Karpas-422 (cell line): ENCODE results near the gene SLC66A2. TPM values are rescaled to one million over a fixed set of nuclear protein-coding genes. Genes with fewer than 3 reads are reported as not detected.
A peak's percentile ranks its signal among the peaks of the same experiment; 100 is the strongest.

ENCODE experiments used
- DNase-seq: peaks from one replicate; pipeline ENCODE4 v3.0.0-alpha.2; 2015
- H2AFZ ChIP-seq: fragments of 200-600 bp; sonication (generic); 2 replicates; pipeline ENCODE4 v1.6.1; 2014; ENCODE audit warnings: antibody characterized with exemption, low read length, mixed read lengths
- H3K27ac ChIP-seq: fragments of 200-600 bp; sonication (generic); 2 replicates; pipeline ENCODE4 v1.5.1; 2014; ENCODE audit warnings: mild to moderate bottlenecking, low read length, moderate library complexity
- H3K27me3 ChIP-seq: fragments of 200-600 bp; sonication (generic); 2 replicates; pipeline ENCODE4 v1.6.1; 2014; ENCODE audit warnings: low read length, mixed read lengths
- H3K36me3 ChIP-seq: fragments of 200-600 bp; sonication (generic); 2 replicates; pipeline ENCODE4 v1.6.1; 2014; ENCODE audit warnings: low read length, mixed read lengths; ENCODE audit not compliant: insufficient read depth
- H3K4me1 ChIP-seq: fragments of 200-600 bp; sonication (generic); 2 replicates; pipeline ENCODE4 v1.6.1; 2014; ENCODE audit warnings: mild to moderate bottlenecking, low read length, mixed read lengths
- H3K4me2 ChIP-seq: fragments of 200-600 bp; sonication (generic); 2 replicates; pipeline ENCODE4 v1.6.1; 2014; ENCODE audit warnings: low read length, low read depth, mild to moderate bottlenecking; ENCODE audit not compliant: poor library complexity, severe bottlenecking
- H3K4me3 ChIP-seq: fragments of 200-600 bp; sonication (generic); 2 replicates; pipeline ENCODE4 v1.5.1; 2014; ENCODE audit warnings: mild to moderate bottlenecking, antibody characterized with exemption, low read length, mixed read lengths
- H3K79me2 ChIP-seq: fragments of 200-600 bp; sonication (generic); 2 replicates; pipeline ENCODE4 v1.6.1; 2014; ENCODE audit warnings: mild to moderate bottlenecking, low read length, mixed read lengths
- H3K9ac ChIP-seq: fragments of 200-600 bp; sonication (generic); 2 replicates; pipeline ENCODE4 v1.6.0; 2014; ENCODE audit warnings: low read length
- H3K9me2 ChIP-seq: fragments of 200-600 bp; sonication (generic), shearing (Covaris generic); replicated peaks from 2 replicates; pipeline ENCODE4 v1.6.0; 2014; ENCODE audit warnings: mild to moderate bottlenecking, low read length, moderate library complexity; ENCODE audit not compliant: insufficient read depth
- H3K9me3 ChIP-seq: fragments of 300-700, 200-600 bp; sonication (generic); 2 replicates; pipeline ENCODE4 v1.6.1; 2014; ENCODE audit warnings: low read length, mixed read lengths
- H4K20me1 ChIP-seq: fragments of 200-600 bp; sonication (generic); 2 replicates; pipeline ENCODE4 v1.6.1; 2014; ENCODE audit warnings: mild to moderate bottlenecking, antibody characterized with exemption, low read length, low read depth; ENCODE audit not compliant: insufficient read depth
- total RNA-seq: library from RNA; depleted of rRNA; stranded (reverse); fragments of >200 nt; shearing (Covaris generic); gene quantifications from 2 replicates; pipeline ENCODE4 v1.2.3, GENCODE V29; 2014; ENCODE audit warnings: low replicate concordance

The SLC66A2 gene
- total RNA-seq, 1 experiment from 2014 or later = 43.1 TPM

GRCh38 chr18:79862562-79862961 lies 88.9 kb downstream of the SLC66A2 start:
- H3K27me3 ChIP-seq = no peaks in the 10 kb centered on the region; the same call in 1 of the 2 replicates

GRCh38 chr18:79861687-79862086 lies 89.8 kb downstream of the SLC66A2 start:
- no peaks in the 10 kb centered on the region for H4K20me1 ChIP-seq

More at GRCh38 chr18:79862562-79862961, 88.9 kb downstream of the SLC66A2 start:
- no peaks in the 10 kb centered on the region for H3K4me1 ChIP-seq
- H3K9me3 ChIP-seq = peaks cover 22% of the 10 kb centered on the region
- H3K4me2 ChIP-seq = no peak overlapping the region
- DNase-seq = no peak
- H3K9me2 ChIP-seq = no peaks in the 10 kb centered on the region
- no peaks in the 10 kb centered on the region for H4K20me1 ChIP-seq
- H3K4me3 ChIP-seq = no peak overlapping the region
- no peak overlapping the region for H3K27ac ChIP-seq
- no peaks in the 10 kb centered on the region; the same call in 1 of the 2 replicates for H3K36me3 ChIP-seq
- no peaks in the 10 kb centered on the region for H3K79me2 ChIP-seq
- H2AFZ ChIP-seq = no peak overlapping the region
- no peak overlapping the region for H3K9ac ChIP-seq

GRCh38 chr18:79859314-79859713 lies 92.1 kb downstream of the SLC66A2 start:
- peaks cover 23% of the 10 kb centered on the region for H3K4me1 ChIP-seq
- H3K4me3 ChIP-seq = no peak overlapping the region
- no peaks in the 10 kb centered on the region; the same call in 1 of the 2 replicates for H3K36me3 ChIP-seq
- no peak overlapping the region for H3K9ac ChIP-seq
- peaks cover 22% of the 10 kb centered on the region for H3K9me3 ChIP-seq
- H3K27me3 ChIP-seq = no peaks in the 10 kb centered on the region; the same call in 1 of the 2 replicates
- no peak overlapping the region for H3K27ac ChIP-seq
- no peaks in the 10 kb centered on the region for H3K79me2 ChIP-seq
- no peak overlapping the region for H2AFZ ChIP-seq
- no peak for DNase-seq
- no peaks in the 10 kb centered on the region for H3K9me2 ChIP-seq
- H3K4me2 ChIP-seq = no peak overlapping the region
- no peaks in the 10 kb centered on the region for H4K20me1 ChIP-seq

More at GRCh38 chr18:79861687-79862086, 89.8 kb downstream of the SLC66A2 start:
- H3K4me2 ChIP-seq = no peak overlapping the region
- peaks cover 22% of the 10 kb centered on the region for H3K9me3 ChIP-seq
- H3K27ac ChIP-seq = no peak overlapping the region
- H2AFZ ChIP-seq = no peak overlapping the region
- H3K36me3 ChIP-seq = no peaks in the 10 kb centered on the region; the same call in 1 of the 2 replicates
- no peaks in the 10 kb centered on the region; the same call in 1 of the 2 replicates for H3K27me3 ChIP-seq
- no peak overlapping the region for H3K9ac ChIP-seq
- H3K9me2 ChIP-seq = no peaks in the 10 kb centered on the region
- H3K4me1 ChIP-seq = peaks cover 1% of the 10 kb centered on the region
- no peak overlapping the region for H3K4me3 ChIP-seq
- DNase-seq = no peak
- no peaks in the 10 kb centered on the region for H3K79me2 ChIP-seq

GRCh38 chr18:79857082-79857671 lies 94.3 kb downstream of the SLC66A2 start:
- Histone ChIP-seq H3K4me1 (peaks cover 23% of the 10 kb centered on the region), H3K9me2 (no peaks in the 10 kb centered on the region), H3K27ac (no peak overlapping the region), H3K9ac (no peak overlapping the region), H3K79me2 (no peaks in the 10 kb centered on the region), H4K20me1 (no peaks in the 10 kb centered on the region), H3K4me2 (no peak overlapping the region), H3K27me3 (no peaks in the 10 kb centered on the region; the same call in 1 of the 2 replicates), H3K9me3 (peaks cover 12% of the 10 kb centered on the region), H2AFZ (no peak overlapping the region), H3K4me3 (no peak overlapping the region), H3K36me3 (no peaks in the 10 kb centered on the region; the same call in 1 of the 2 replicates)
- no peak for DNase-seq

- H2AFZ ChIP-seq = peak overlapping the region; percentile 39; the same call in 1 of the 2 replicates
- H3K27ac ChIP-seq = peak overlapping the region; percentile 45
- no peak overlapping the region; the same call in 1 of the 2 replicates for H3K4me3 ChIP-seq
- no peaks in the 10 kb centered on the region for H4K20me1 ChIP-seq
- H3K9me3 ChIP-seq = peaks cover 5% of the 10 kb centered on the region
- no peaks in the 10 kb centered on the region for H3K79me2 ChIP-seq
- no peaks in the 10 kb centered on the region for H3K9me2 ChIP-seq
- peak overlapping the region; percentile 49 for H3K4me2 ChIP-seq
- H3K9ac ChIP-seq = peak overlapping the region; percentile 21; the same call in 1 of the 2 replicates
- DNase-seq = peak; percentile 92
- H3K4me1 ChIP-seq = peaks cover 23% of the 10 kb centered on the region
- no peaks in the 10 kb centered on the region for H3K36me3 ChIP-seq
- no peaks in the 10 kb centered on the region for H3K27me3 ChIP-seq
These were observed 95.1 kb downstream of the SLC66A2 start for GRCh38 chr18:79856119-79857007.

- Histone ChIP-seq H3K27ac (peak overlapping the region; percentile 45), H4K20me1 (no peaks in the 10 kb centered on the region), H3K36me3 (no peaks in the 10 kb centered on the region), H3K79me2 (no peaks in the 10 kb centered on the region), H3K9ac (peak overlapping the region; percentile 42), H3K4me3 (peak overlapping the region; percentile 21; the same call in 1 of the 2 replicates), H3K4me1 (peaks cover 23% of the 10 kb centered on the region), H3K9me3 (no peaks in the 10 kb centered on the region), H3K4me2 (peak overlapping the region; percentile 49), H3K27me3 (no peaks in the 10 kb centered on the region), H2AFZ (peak overlapping the region; percentile 12; the same call in 1 of the 2 replicates), H3K9me2 (no peaks in the 10 kb centered on the region)
- DNase-seq = peak; percentile 85
These were observed 96.1 kb downstream of the SLC66A2 start for GRCh38 chr18:79855147-79855933.

GRCh38 chr18:79853993-79854364 lies 97.5 kb downstream of the SLC66A2 start:
- Histone ChIP-seq H3K27ac (no peak overlapping the region), H3K4me2 (no peak overlapping the region), H3K4me1 (peaks cover 23% of the 10 kb centered on the region), H4K20me1 (no peaks in the 10 kb centered on the region), H3K27me3 (no peaks in the 10 kb centered on the region), H3K36me3 (no peaks in the 10 kb centered on the region), H2AFZ (no peak overlapping the region), H3K9ac (no peak overlapping the region), H3K79me2 (no peaks in the 10 kb centered on the region), H3K4me3 (no peak overlapping the region), H3K9me2 (no peaks in the 10 kb centered on the region), H3K9me3 (no peaks in the 10 kb centered on the region)
- no peak for DNase-seq
